IMR-90 (cell line): ENCODE results near the gene PKD2L1.

Experiments used
- CTCF ChIP-seq: conservative IDR thresholded peaks from 2 replicates; pipeline ENCODE4 v1.5.1; 2012; ENCODE audit warnings: mild to moderate bottlenecking, low read depth, low read length, improper control_type of control experiment
- MAZ ChIP-seq: IDR thresholded peaks from 2 replicates; pipeline ENCODE4 v1.6.1; 2012; ENCODE audit warnings: low read depth, mild to moderate bottlenecking, low read length, improper control_type of control experiment, moderate library complexity, borderline replicate concordance

GRCh38 chr10:100291356-100291755, 38.7 kb downstream of the PKD2L1 start:
- TF ChIP-seq CTCF, result no peak
- TF ChIP-seq MAZ, result no peak
